ENCODE data around the gene BCL2L13. TPM values are rescaled to one million over a fixed set of nuclear protein-coding genes. Genes with fewer than 3 reads are reported as not detected.

BCL2L13 gene
- total RNA-seq, 1 experiment from 2014 or later: 26.0 TPM

DNA sequence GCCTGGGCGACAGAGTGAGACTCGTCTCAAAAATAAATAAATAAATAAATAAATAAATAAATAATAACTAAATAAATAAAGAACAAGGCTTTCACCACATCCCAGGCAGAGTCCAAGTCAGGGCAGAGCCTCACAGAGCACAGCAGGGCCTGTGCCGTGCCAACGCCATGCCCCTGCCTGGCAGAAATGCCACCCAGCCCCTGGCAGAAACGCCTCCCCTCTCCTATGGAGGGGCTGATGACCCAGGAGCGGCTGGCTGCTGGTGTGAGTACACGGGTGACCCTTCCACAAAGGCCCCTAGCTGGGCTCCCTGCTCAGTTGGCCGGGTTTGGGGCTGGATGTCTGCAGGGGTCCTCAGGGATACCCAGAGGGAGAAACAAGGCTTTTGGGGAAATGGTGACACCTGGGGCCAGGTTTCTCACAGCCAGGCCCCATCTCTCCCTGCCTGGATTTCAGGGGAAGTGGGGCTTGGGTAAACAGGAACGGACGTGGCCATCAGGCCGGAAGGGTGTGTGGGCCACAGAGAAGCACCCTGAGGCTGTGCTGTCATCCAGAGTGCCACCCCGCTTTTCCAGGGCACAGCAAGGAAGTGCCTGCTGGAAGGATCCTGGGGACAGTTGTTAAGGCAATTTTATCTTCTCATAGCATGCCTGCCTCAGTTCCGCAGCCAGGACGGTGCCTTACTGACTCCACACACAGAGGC lies 130.6 kb downstream of the BCL2L13 start:
- Histone ChIP-seq H3T11ph (ENCODE audit: low read length) (no peak overlapping the region), H3K27me3 (ENCODE audit: insufficient read depth, low read length) (no peaks in the 10 kb centered on the region), H4K20me1 (ENCODE audit: control insufficient read depth, insufficient read depth, insufficient read length) (no peaks in the 10 kb centered on the region), H2AK5ac (ENCODE audit: insufficient read length, low read length) (no peak overlapping the region), H3K4me2 (ENCODE audit: insufficient read depth, insufficient read length, low read length) (no peak overlapping the region), H4K5ac (ENCODE audit: insufficient read length, low read depth, low read length) (no peak overlapping the region), H2BK12ac (ENCODE audit: insufficient read length, low read depth, low read length) (no peak overlapping the region), H3K79me1 (ENCODE audit: insufficient read depth, low read depth, low read length, poor library complexity, severe bottlenecking) (no peaks in the 10 kb centered on the region), H3K14ac (ENCODE audit: insufficient read depth, low read length) (no peak overlapping the region), H4K8ac (replicated peaks; ENCODE audit: insufficient read length, low read depth, low read length) (no peak overlapping the region), H3K23me2 (ENCODE audit: insufficient read length, low read depth, low read length, poor library complexity, severe bottlenecking) (peaks cover 11% of the 10 kb centered on the region), H3K9me3 (ENCODE audit: control insufficient read depth, low read depth, low read length) (no peaks in the 10 kb centered on the region), H3K9ac (ENCODE audit: extremely low read depth, insufficient read length, low read length) (no peak overlapping the region), H3K4ac (ENCODE audit: low read depth, low read length) (no peak overlapping the region), H2BK120ac (ENCODE audit: low read depth, low read length, poor library complexity, severe bottlenecking) (no peak overlapping the region), H3K56ac (ENCODE audit: insufficient read length, low read depth, low read length) (no peak overlapping the region), H3K27ac (ENCODE audit: insufficient read length, low read depth, low read length) (no peak overlapping the region), H3K23ac (ENCODE audit: insufficient read length, low read depth, low read length) (no peak overlapping the region), H4K91ac (ENCODE audit: insufficient read length, low read depth, low read length) (no peak overlapping the region), H2BK20ac (ENCODE audit: low read depth, low read length, poor library complexity, severe bottlenecking) (no peak overlapping the region), H2AFZ (ENCODE audit: low read length) (no peak overlapping the region), H2BK15ac (ENCODE audit: low read depth, low read length) (no peak overlapping the region), H3K79me2 (ENCODE audit: insufficient read depth, low read length) (peaks cover 2% of the 10 kb centered on the region; the same call in 1 of the 2 replicates), H3K18ac (ENCODE audit: insufficient read length, low read depth, low read length) (no peak overlapping the region), H2BK5ac (ENCODE audit: insufficient read length, low read length) (no peak overlapping the region), H3K4me1 (ENCODE audit: insufficient read depth, low read length) (peaks cover 5% of the 10 kb centered on the region; the same call in 1 of the 2 replicates)
- Mint-ChIP-seq H3K9me3 (no peaks in the 10 kb centered on the region), H3K36me3 (ENCODE audit: insufficient read depth in 1 of 3, low read depth in 3 of 3) (peaks cover 0 to 4% (median 1%) of the 10 kb centered on the region in 3 experiments; a peak in 2 of 7 replicates), H3K4me3 (no peak overlapping the region), H3K27me3 (ENCODE audit: low read depth) (peaks cover 7% of the 10 kb centered on the region), H3K27ac (no peak overlapping the region; a peak in 1 of 7 replicates), H3K4me1 (peaks cover 21 to 22% of the 10 kb centered on the region in 2 experiments)
- no CpG with 5 or more reads among the region's 14 CpGs for WGBS (ENCODE audit: extremely low coverage, insufficient read length, low lambda C conversion rate)
- no peak for DNase-seq
- TF ChIP-seq, protein P1, sequence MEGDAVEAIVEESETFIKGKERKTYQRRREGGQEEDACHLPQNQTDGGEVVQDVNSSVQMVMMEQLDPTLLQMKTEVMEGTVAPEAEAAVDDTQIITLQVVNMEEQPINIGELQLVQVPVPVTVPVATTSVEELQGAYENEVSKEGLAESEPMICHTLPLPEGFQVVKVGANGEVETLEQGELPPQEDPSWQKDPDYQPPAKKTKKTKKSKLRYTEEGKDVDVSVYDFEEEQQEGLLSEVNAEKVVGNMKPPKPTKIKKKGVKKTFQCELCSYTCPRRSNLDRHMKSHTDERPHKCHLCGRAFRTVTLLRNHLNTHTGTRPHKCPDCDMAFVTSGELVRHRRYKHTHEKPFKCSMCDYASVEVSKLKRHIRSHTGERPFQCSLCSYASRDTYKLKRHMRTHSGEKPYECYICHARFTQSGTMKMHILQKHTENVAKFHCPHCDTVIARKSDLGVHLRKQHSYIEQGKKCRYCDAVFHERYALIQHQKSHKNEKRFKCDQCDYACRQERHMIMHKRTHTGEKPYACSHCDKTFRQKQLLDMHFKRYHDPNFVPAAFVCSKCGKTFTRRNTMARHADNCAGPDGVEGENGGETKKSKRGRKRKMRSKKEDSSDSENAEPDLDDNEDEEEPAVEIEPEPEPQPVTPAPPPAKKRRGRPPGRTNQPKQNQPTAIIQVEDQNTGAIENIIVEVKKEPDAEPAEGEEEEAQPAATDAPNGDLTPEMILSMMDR (conservative IDR thresholded peaks at IDR 0.05): no peak
